ENCODE data around the gene CTTN.

CTTN gene

DNA sequence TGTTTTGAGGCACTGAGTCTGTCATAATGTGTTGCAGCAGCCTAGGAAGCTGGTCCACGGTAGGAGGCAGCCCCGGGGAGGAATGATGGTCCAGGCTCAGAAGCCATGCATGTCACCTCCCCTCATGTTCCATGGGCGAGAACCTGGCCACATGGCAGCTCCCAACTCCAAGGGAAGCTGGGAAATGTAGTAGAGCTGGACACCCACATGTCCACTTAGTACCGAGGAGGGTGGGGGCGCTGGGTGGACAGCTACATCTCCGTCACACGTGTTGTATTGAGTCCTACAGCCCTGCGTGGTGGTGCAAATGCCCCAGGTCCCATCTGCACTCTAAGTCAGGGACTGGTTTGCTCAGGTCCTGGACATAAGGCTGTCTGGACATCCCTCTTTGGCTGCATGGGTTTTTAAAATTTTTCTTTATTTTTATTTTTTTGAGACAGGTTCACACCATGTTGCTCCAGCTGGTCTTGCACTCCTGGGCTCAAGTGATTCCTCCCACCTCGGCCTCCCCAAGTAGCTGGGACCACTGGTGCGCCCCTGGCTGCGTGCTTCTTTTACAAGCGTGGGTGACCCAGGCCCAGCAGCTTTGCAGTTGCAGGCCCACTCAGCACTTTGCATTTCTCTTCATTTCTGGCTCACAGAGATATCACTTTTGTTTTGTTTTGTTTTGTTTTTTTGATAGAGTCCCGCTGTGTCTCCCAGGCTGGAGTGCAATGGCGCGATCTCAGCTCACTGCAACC, 3.9 kb upstream of the CTTN start:
- TF ChIP-seq CTCF (IDR thresholded peaks at IDR 0.05; ENCODE audit: low read depth, low read length), result no peak
- DNase-seq (ENCODE audit: extremely low read depth, low read depth), result no peak

DNA sequence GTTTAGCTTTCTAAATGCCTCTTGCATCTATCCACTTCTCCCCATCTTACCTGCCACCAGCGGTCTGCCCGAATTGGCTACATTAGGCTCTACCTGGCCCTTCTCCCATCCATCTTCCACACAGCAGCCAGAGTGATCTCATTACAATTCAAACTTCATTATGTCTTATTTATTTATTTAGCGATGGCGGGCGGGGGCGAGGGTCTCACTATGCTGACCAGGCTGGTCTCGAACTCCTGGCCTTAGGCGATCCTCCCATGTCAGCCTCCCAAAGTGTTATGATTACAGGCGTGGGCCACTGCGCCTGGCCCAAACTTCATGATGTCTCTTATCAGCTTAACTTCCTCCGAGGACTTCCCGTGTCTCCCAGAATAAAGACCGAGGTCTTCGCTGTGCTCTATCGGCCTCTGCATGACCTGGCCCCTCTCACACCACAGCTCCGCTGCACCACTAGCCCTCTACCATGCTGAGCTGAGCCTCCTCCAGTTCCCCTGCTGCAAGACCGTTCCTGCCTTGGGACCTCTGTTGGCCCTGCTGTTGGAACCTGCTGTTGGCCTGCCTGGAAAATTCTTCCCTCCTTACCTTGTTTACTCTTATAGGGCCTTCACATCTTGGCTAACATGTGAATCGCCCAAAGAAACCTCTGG, 870 bp upstream of the CTTN start:
- DNase-seq (ENCODE audit: extremely low read depth, low read depth), result no peak

GRCh38 chr11:70398834-70399680, 728 bp downstream of the CTTN start:
- no peak for TF ChIP-seq CTCF (IDR thresholded peaks at IDR 0.05; ENCODE audit: low read depth, low read length)
- no peak for DNase-seq (ENCODE audit: extremely low read depth, low read depth)

More for the DNA sequence above, 870 bp upstream of the CTTN start:
- no peak for TF ChIP-seq CTCF (IDR thresholded peaks at IDR 0.05; ENCODE audit: low read depth, low read length)

GRCh38 chr11:70399681-70400112, 1.4 kb downstream of the CTTN start:
- DNase-seq (ENCODE audit: extremely low read depth, low read depth), result peak; percentile 87
- TF ChIP-seq CTCF (IDR thresholded peaks at IDR 0.05; ENCODE audit: low read depth, low read length), result no peak

DNA sequence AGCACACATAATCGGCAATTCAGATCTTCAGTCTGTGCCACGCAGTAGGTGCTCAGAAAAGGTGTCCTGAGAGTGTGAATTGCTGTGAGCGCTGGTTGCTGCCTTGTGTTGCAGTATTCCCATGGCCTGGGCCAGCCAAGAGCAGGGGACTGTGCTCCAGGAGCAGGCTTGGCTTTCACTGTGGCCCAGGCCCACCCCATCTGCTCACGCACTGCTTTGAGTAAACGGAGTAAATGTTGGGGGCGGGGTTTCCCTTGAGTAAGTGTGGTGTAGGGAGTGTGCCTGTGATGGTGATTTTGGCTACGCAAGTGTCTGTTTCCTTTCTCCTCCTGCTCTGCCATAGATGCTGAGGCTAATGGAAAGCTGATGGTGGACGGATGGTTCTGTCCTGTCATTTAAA, 2.3 kb downstream of the CTTN start:
- no peak for DNase-seq (ENCODE audit: extremely low read depth, low read depth)
- TF ChIP-seq CTCF (IDR thresholded peaks at IDR 0.05; ENCODE audit: low read depth, low read length), result no peak

- no peak for DNase-seq (ENCODE audit: extremely low read depth, low read depth)
- no peak for TF ChIP-seq CTCF (IDR thresholded peaks at IDR 0.05; ENCODE audit: low read depth, low read length)
Measured at GRCh38 chr11:70402016-70402415, 3.7 kb downstream of the CTTN start.

GRCh38 chr11:70402685-70403084, 4.4 kb downstream of the CTTN start:
- TF ChIP-seq CTCF (IDR thresholded peaks at IDR 0.05; ENCODE audit: low read depth, low read length), result no peak
- DNase-seq (ENCODE audit: extremely low read depth, low read depth), result no peak
